Naive B cell (primary cell): ENCODE results near the gene TMEM154. TPM values are rescaled to one million over a fixed set of nuclear protein-coding genes. Genes with fewer than 3 reads are reported as not detected.

Experiments used
- ATAC-seq, 2 donors: fragments of 150-1000 bp; cut with Tn5 transposase; 2 replicates each; pipeline ENCODE4 v1.10.0; 2021; ENCODE audit warnings: low read depth in 2 of 2, mild to moderate bottlenecking in 2 of 2, moderate library complexity in 2 of 2
- DNase-seq: peaks from one replicate; pipeline ENCODE4 v3.0.0; 2022
- H3K27ac Mint-ChIP-seq, 6 donors: one replicate each; pipeline ENCODE4 v1.8.0; 2020 to 2022; ENCODE audit warnings: mild to moderate bottlenecking in 6 of 6, mixed read lengths in 6 of 6, moderate library complexity in 5 of 6, inconsistent platforms in 2 of 6
- H3K27me3 Mint-ChIP-seq, 3 donors: one replicate each; pipeline ENCODE4 v1.8.0; 2021 to 2022; ENCODE audit warnings: mixed read lengths in 3 of 3, mild to moderate bottlenecking in 1 of 3
- H3K36me3 Mint-ChIP-seq, 2 donors: one replicate each; pipeline ENCODE4 v1.8.0; 2020 to 2022; ENCODE audit warnings: mixed read lengths in 2 of 2, inconsistent platforms in 1 of 2, mild to moderate bottlenecking in 1 of 2
- H3K4me1 Mint-ChIP-seq, 3 donors: one replicate each; pipeline ENCODE4 v1.8.0; 2020 to 2022; ENCODE audit warnings: mixed read lengths in 3 of 3, inconsistent platforms in 1 of 3, mild to moderate bottlenecking in 1 of 3, moderate library complexity in 1 of 3
- H3K4me3 Mint-ChIP-seq, 8 donors: one replicate each; pipeline ENCODE4 v1.8.0; 2020 to 2022; ENCODE audit warnings: mild to moderate bottlenecking in 8 of 8, mixed read lengths in 8 of 8, moderate library complexity in 8 of 8, inconsistent platforms in 2 of 8
- H3K9me3 Mint-ChIP-seq, 7 donors: one replicate each; pipeline ENCODE4 v1.8.0; 2020 to 2022; ENCODE audit warnings: mixed read lengths in 7 of 7, mild to moderate bottlenecking in 5 of 7, inconsistent platforms in 2 of 7, moderate library complexity in 1 of 7
- polyA plus RNA-seq, 6 donors: library from polyadenylated mRNA; unstranded; fragments of 300-500 nt; fragmentation: Illumina TruSeq; gene quantifications; one replicate each; pipeline ENCODE4 v1.2.3, GENCODE V29; 2021; ENCODE audit warnings: low read depth in 6 of 6

TMEM154 gene
- polyA plus RNA-seq, 6 donors from 2014 or later: 125 to 213 (median 155) TPM

DNA sequence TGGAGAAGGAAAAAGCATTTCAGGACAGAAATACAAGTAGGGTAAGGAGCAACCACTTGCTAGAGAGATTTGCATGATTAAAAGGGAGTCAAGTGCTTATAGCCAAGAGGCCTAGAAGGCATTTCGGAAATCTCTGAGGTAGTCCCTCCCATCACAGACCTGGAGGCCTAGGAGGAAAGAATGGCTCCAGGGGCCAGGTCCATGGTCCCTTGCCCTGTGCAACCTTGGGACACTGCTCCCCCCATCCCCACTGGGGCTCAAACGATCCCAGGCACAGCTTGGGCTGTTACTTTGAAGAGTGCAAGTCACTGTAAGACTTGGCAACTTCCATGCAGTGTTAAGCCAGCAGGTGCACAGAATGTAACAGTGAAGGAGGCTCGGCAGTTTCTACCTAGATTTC is 92.7 kb downstream of the TMEM154 start:
- H3K36me3 Mint-ChIP-seq: peaks cover 0 to 16% of the 10 kb centered on the region in 2 donors
- peaks cover 4 to 8% (median 4%) of the 10 kb centered on the region in 3 donors for H3K4me1 Mint-ChIP-seq
- no peak for DNase-seq
- H3K4me3 Mint-ChIP-seq: no peak overlapping the region
- peaks cover 24 to 31% (median 28%) of the 10 kb centered on the region in 3 donors for H3K27me3 Mint-ChIP-seq
- H3K27ac Mint-ChIP-seq: no peak overlapping the region
- H3K9me3 Mint-ChIP-seq: peaks cover 0 to 14% (median 0%) of the 10 kb centered on the region in 7 donors
- ATAC-seq: no peak

GRCh38 chr4:152586668-152587067 is 93.1 kb downstream of the TMEM154 start:
- Mint-ChIP-seq H3K4me3 (no peak overlapping the region), H3K9me3 (peaks cover 0 to 14% (median 0%) of the 10 kb centered on the region in 7 donors), H3K27me3 (peaks cover 23 to 29% (median 27%) of the 10 kb centered on the region in 3 donors), H3K27ac (no peak overlapping the region), H3K36me3 (peaks cover 0 to 16% of the 10 kb centered on the region in 2 donors), H3K4me1 (peaks cover 4 to 8% (median 4%) of the 10 kb centered on the region in 3 donors)
- DNase-seq (no peak), ATAC-seq (no peak)

GRCh38 chr4:152585023-152585441 is 94.8 kb downstream of the TMEM154 start:
- H3K4me1 Mint-ChIP-seq: peaks cover 0 to 4% (median 4%) of the 10 kb centered on the region in 3 donors
- peak overlapping the region in 6 of 8 donors; percentile 8 to 76 (median 40) for H3K4me3 Mint-ChIP-seq
- H3K36me3 Mint-ChIP-seq: peaks cover 0 to 16% of the 10 kb centered on the region in 2 donors
- peaks cover 0 to 14% (median 0%) of the 10 kb centered on the region in 7 donors for H3K9me3 Mint-ChIP-seq
- peak overlapping the region in 4 of 6 donors; percentile 18 to 39 (median 26) for H3K27ac Mint-ChIP-seq
- DNase-seq (no peak), ATAC-seq (peak in 1 of 2 donors; percentile 56)
- peaks cover 11 to 15% (median 13%) of the 10 kb centered on the region in 3 donors for H3K27me3 Mint-ChIP-seq

GRCh38 chr4:152581536-152582160 is 98.1 kb downstream of the TMEM154 start:
- H3K4me3 Mint-ChIP-seq: no peak overlapping the region
- peaks cover 0 to 12% of the 10 kb centered on the region in 2 donors for H3K36me3 Mint-ChIP-seq
- no peak for DNase-seq
- H3K4me1 Mint-ChIP-seq: peaks cover 0 to 4% (median 4%) of the 10 kb centered on the region in 3 donors
- H3K27ac Mint-ChIP-seq: no peak overlapping the region
- no peak for ATAC-seq
- H3K9me3 Mint-ChIP-seq: peaks cover 0 to 12% (median 0%) of the 10 kb centered on the region in 7 donors
- H3K27me3 Mint-ChIP-seq: peaks cover 4 to 12% (median 10%) of the 10 kb centered on the region in 3 donors

DNA sequence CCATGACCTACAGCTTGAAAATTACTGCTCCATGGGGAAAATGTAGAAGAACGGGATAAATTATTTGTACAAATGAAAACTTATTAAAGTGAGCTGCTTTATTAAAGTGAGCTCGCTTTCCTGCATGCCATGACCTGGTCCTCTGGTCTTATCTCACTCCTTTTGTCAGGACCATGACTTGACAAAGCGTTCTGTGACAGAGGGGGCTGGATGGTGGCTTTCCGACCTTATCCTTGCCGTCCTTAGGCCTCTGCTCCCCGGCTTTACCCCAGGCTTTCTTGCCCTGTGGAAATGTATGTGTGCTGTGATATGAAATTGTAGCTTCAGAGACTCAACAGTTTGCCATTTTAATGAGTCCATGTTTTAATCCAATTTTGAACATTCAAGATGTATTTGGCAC is 99.9 kb downstream of the TMEM154 start:
- ATAC-seq (no peak), DNase-seq (no peak)
- Mint-ChIP-seq H3K9me3 (peaks cover 0 to 12% (median 0%) of the 10 kb centered on the region in 7 donors), H3K27ac (no peak overlapping the region), H3K36me3 (peaks cover 0 to 10% of the 10 kb centered on the region in 2 donors), H3K4me1 (no peaks in the 10 kb centered on the region), H3K27me3 (peaks cover 0 to 10% (median 9%) of the 10 kb centered on the region in 3 donors), H3K4me3 (no peak overlapping the region)

GRCh38 chr4:152579107-152579764 is 100.6 kb downstream of the TMEM154 start:
- peaks cover 0 to 12% (median 0%) of the 10 kb centered on the region in 7 donors for H3K9me3 Mint-ChIP-seq
- H3K27ac Mint-ChIP-seq: no peak overlapping the region
- H3K27me3 Mint-ChIP-seq: peaks cover 1 to 10% (median 9%) of the 10 kb centered on the region in 3 donors
- DNase-seq (no peak), ATAC-seq (no peak)
- no peak overlapping the region for H3K4me3 Mint-ChIP-seq
- peaks cover 0 to 10% of the 10 kb centered on the region in 2 donors for H3K36me3 Mint-ChIP-seq
- no peaks in the 10 kb centered on the region for H3K4me1 Mint-ChIP-seq

GRCh38 chr4:152578670-152579069 is 101.1 kb downstream of the TMEM154 start:
- H3K27me3 Mint-ChIP-seq: peaks cover 5 to 11% (median 9%) of the 10 kb centered on the region in 3 donors
- no peak for ATAC-seq
- peaks cover 0 to 10% of the 10 kb centered on the region in 2 donors for H3K36me3 Mint-ChIP-seq
- no peak for DNase-seq
- no peak overlapping the region for H3K4me3 Mint-ChIP-seq
- H3K4me1 Mint-ChIP-seq: no peaks in the 10 kb centered on the region
- H3K27ac Mint-ChIP-seq: no peak overlapping the region
- H3K9me3 Mint-ChIP-seq: peaks cover 0 to 12% (median 0%) of the 10 kb centered on the region in 7 donors

GRCh38 chr4:152577708-152578396 is 101.9 kb downstream of the TMEM154 start:
- Mint-ChIP-seq H3K36me3 (peaks cover 0 to 3% of the 10 kb centered on the region in 2 donors), H3K27ac (no peak overlapping the region), H3K4me1 (no peaks in the 10 kb centered on the region), H3K4me3 (no peak overlapping the region), H3K9me3 (peaks cover 0 to 7% (median 0%) of the 10 kb centered on the region in 7 donors), H3K27me3 (peaks cover 7 to 11% (median 10%) of the 10 kb centered on the region in 3 donors)
- ATAC-seq (peak; percentile 32 to 49), DNase-seq (no peak)

- ATAC-seq (no peak), DNase-seq (no peak)
- no peak overlapping the region for H3K4me3 Mint-ChIP-seq
- peaks cover 7 to 10% (median 8%) of the 10 kb centered on the region in 3 donors for H3K27me3 Mint-ChIP-seq
- H3K9me3 Mint-ChIP-seq: no peaks in the 10 kb centered on the region
- no peak overlapping the region for H3K27ac Mint-ChIP-seq
- no peaks in the 10 kb centered on the region for H3K4me1 Mint-ChIP-seq
- H3K36me3 Mint-ChIP-seq: no peaks in the 10 kb centered on the region
Observed at GRCh38 chr4:152575533-152575932, 104.3 kb downstream of the TMEM154 start.

GRCh38 chr4:152573861-152574260 is 105.9 kb downstream of the TMEM154 start:
- no peak overlapping the region for H3K4me3 Mint-ChIP-seq
- no peaks in the 10 kb centered on the region for H3K36me3 Mint-ChIP-seq
- H3K27ac Mint-ChIP-seq: no peak overlapping the region
- ATAC-seq (no peak), DNase-seq (no peak)
- H3K4me1 Mint-ChIP-seq: no peaks in the 10 kb centered on the region
- no peaks in the 10 kb centered on the region for H3K9me3 Mint-ChIP-seq
- peaks cover 7 to 10% (median 8%) of the 10 kb centered on the region in 3 donors for H3K27me3 Mint-ChIP-seq

DNA sequence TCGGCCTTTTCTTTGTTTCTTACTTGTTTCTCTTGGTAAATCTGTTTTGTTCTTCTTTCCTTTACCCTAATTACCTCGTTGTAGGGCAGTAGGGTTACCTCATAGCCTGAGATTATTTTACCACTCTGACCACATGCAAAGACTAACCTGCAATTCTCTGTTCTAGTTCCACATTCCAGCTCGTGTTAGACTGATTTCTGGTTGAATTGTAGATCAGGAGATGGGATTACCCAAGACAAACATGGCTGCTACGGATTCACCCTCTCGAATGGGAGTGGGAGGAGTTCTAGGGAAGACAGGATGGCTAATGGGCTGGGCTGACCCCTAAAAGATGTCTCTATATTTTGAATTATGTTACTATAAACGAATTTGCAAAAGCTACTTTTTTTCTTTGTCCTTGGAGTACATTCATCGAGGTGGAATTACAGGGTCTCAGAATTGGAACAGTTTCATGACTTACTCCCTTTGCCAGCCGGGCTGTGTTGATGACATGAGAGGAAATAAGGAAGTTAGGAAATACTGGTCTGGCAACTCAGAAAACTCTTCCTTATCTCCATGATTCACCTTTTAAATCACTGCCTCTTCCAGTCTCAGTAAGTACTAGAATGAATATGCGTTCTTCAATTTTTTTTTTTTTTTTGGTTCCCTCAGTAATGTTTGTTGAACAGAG is 107.2 kb downstream of the TMEM154 start:
- DNase-seq (no peak), ATAC-seq (no peak)
- Mint-ChIP-seq H3K27me3 (peaks cover 5 to 10% (median 8%) of the 10 kb centered on the region in 3 donors), H3K27ac (no peak overlapping the region), H3K4me3 (no peak overlapping the region), H3K9me3 (no peaks in the 10 kb centered on the region), H3K36me3 (no peaks in the 10 kb centered on the region), H3K4me1 (peaks cover 0 to 6% (median 0%) of the 10 kb centered on the region in 3 donors)

- Mint-ChIP-seq H3K4me1 (peaks cover 0 to 6% (median 0%) of the 10 kb centered on the region in 3 donors), H3K27me3 (peaks cover 4 to 10% (median 8%) of the 10 kb centered on the region in 3 donors), H3K9me3 (no peaks in the 10 kb centered on the region), H3K27ac (no peak overlapping the region), H3K36me3 (no peaks in the 10 kb centered on the region), H3K4me3 (no peak overlapping the region)
- DNase-seq (no peak), ATAC-seq (no peak)
Observed at GRCh38 chr4:152571770-152572169, 108.0 kb downstream of the TMEM154 start.

- no peak overlapping the region for H3K27ac Mint-ChIP-seq
- H3K9me3 Mint-ChIP-seq: no peaks in the 10 kb centered on the region
- ATAC-seq (no peak), DNase-seq (no peak)
- H3K4me1 Mint-ChIP-seq: peaks cover 0 to 6% (median 0%) of the 10 kb centered on the region in 3 donors
- peaks cover 4 to 10% (median 8%) of the 10 kb centered on the region in 3 donors for H3K27me3 Mint-ChIP-seq
- H3K4me3 Mint-ChIP-seq: no peak overlapping the region
- H3K36me3 Mint-ChIP-seq: no peaks in the 10 kb centered on the region
Observed at GRCh38 chr4:152571296-152571695, 108.5 kb downstream of the TMEM154 start.
